ENCODE data around the gene KLF2.

Gene KLF2

GRCh38 chr19:16330806-16331690 lies 6.4 kb downstream of the KLF2 start:
- TF ChIP-seq, protein P1, sequence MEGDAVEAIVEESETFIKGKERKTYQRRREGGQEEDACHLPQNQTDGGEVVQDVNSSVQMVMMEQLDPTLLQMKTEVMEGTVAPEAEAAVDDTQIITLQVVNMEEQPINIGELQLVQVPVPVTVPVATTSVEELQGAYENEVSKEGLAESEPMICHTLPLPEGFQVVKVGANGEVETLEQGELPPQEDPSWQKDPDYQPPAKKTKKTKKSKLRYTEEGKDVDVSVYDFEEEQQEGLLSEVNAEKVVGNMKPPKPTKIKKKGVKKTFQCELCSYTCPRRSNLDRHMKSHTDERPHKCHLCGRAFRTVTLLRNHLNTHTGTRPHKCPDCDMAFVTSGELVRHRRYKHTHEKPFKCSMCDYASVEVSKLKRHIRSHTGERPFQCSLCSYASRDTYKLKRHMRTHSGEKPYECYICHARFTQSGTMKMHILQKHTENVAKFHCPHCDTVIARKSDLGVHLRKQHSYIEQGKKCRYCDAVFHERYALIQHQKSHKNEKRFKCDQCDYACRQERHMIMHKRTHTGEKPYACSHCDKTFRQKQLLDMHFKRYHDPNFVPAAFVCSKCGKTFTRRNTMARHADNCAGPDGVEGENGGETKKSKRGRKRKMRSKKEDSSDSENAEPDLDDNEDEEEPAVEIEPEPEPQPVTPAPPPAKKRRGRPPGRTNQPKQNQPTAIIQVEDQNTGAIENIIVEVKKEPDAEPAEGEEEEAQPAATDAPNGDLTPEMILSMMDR (IDR thresholded peaks at IDR 0.05; ENCODE audit: borderline replicate concordance, insufficient read depth, low read depth, low read length), result no peak
- H3K4me3 ChIP-seq (ENCODE audit: low read depth, low read length), result no peak overlapping the region

DNA sequence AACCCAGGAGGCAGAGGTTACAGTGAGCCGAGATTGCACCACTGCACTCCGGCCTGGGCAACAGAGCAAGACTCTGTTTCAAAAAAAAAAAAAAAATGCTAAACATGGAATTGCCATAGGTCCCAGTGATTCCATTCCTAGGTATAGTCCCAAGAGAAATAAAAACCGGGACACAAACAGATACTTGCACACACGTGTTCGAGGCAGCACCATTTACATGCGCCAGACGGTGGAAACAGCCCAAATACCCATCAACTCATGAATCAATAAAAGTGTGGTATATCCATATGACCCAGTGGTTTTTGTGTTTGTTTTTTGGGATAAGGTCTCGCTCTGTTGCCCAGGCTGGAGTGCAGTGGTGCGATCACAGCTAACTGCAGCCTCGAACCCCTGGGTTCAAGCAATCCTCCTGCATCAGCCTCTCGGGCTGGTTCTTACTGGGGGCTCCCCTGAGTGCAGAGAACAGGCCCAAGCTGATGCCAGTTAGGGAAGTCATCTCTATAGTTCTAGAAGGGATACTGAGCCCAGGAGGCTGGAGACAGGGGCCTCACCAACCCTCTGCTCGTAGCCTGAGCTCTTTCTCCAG lies 8.5 kb downstream of the KLF2 start:
- TF ChIP-seq, protein P1 (IDR thresholded peaks at IDR 0.05; ENCODE audit: borderline replicate concordance, insufficient read depth, low read depth, low read length), result no peak
- no peak overlapping the region for H3K4me3 ChIP-seq (ENCODE audit: low read depth, low read length)

- no peak overlapping the region for H3K4me3 ChIP-seq (ENCODE audit: low read depth, low read length)
- TF ChIP-seq, protein P1 (IDR thresholded peaks at IDR 0.05; ENCODE audit: borderline replicate concordance, insufficient read depth, low read depth, low read length), result no peak
These were observed 9.8 kb downstream of the KLF2 start for GRCh38 chr19:16334411-16334810.

DNA sequence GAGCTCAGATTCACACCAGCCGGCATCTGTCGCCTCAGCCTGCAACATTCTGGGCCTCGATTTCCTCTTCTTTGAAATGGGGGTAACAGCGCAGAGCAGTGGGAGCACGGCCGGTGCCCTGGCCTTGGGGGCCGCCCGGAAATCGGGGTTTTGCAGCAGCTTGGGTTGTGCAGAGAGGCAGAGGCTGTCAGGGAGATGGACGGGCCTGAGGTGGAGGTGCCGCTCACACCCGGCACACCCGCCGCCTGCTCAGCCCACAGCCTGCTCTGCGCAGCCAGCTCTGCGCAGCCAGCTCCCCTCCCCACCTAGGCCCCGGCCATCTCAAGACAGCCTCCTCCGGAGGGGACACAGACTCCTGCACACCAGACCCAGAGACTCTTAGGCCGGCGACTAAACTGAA lies 10.6 kb downstream of the KLF2 start:
- TF ChIP-seq, protein P1 (IDR thresholded peaks at IDR 0.05; ENCODE audit: borderline replicate concordance, insufficient read depth, low read depth, low read length), result no peak

DNA sequence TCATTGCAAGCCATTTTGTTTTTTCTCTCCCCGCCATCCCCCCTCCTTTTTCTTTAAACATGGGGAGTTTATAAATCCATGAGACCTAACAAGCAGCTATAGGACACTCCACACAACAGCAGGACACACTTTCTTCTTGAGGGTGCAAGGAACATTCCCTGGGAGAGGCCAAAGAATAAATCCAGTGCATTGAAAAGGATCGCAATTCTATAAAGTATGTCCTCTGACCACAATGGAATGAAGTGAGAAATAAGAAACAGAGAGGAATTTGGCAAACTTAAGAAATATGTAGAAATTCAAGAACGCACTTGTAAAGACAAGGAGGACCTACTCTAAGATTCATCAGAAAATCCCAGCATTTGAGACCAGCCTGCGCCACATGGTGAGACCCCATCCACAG lies 11.9 kb downstream of the KLF2 start:
- TF ChIP-seq, protein P1 (IDR thresholded peaks at IDR 0.05; ENCODE audit: borderline replicate concordance, insufficient read depth, low read depth, low read length), result no peak
- no peak overlapping the region for H3K4me3 ChIP-seq (ENCODE audit: low read depth, low read length)

More for the DNA sequence above, 10.6 kb downstream of the KLF2 start:
- H3K4me3 ChIP-seq (ENCODE audit: low read depth, low read length), result no peak overlapping the region

GRCh38 chr19:16337809-16338469 lies 13.3 kb downstream of the KLF2 start:
- TF ChIP-seq, protein P1 (IDR thresholded peaks at IDR 0.05; ENCODE audit: borderline replicate concordance, insufficient read depth, low read depth, low read length), result no peak
- H3K4me3 ChIP-seq (ENCODE audit: low read depth, low read length), result no peak overlapping the region
